Stimulated activated CD4-positive, alpha-beta T cell treated with anti-CD3 and anti-CD28 coated beads, Interleukin-12 subunit alpha, Interleukin-12 subunit beta, amount 100 ng/mL, for 48 hours (primary cell): Measurements from ENCODE around the gene ZFPL1.
"Not testable (repeated sequence)": the region's sequence is repeated elsewhere in the genome, so short reads cannot be mapped to it uniquely, and the experiment has no call there.

Source experiments
- DNase-seq, 3 donors: peaks; one replicate each; pipeline ENCODE4 v3.0.0-alpha.2; 2020; ENCODE audit warnings: low read depth in 2 of 3, low spot score in 1 of 3

The ZFPL1 gene

DNA sequence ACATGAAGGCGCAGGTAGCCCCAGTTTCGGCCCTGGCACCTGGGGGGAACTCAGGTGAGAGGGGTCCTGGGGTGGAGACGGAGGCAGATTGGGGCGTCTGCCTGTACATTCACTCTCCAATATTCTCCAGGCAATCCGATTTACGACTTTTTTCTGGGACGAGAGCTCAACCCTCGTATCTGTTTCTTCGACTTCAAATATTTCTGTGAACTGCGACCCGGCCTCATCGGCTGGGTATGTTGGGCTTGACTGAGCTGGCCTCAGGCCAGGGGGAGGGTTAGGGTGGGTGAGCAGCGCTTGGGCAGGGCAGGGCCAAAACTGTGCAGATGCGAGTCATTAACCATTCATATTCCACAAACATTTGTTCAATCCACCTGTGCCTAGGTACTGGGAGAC is 29.3 kb downstream of the ZFPL1 start:
- DNase-seq = no peak

GRCh38 chr11:65113839-65114238 is 29.8 kb downstream of the ZFPL1 start:
- DNase-seq = no peak

- no peak for DNase-seq
Observed at GRCh38 chr11:65114538-65115171, 30.6 kb downstream of the ZFPL1 start.

- no peak for DNase-seq
Observed at GRCh38 chr11:65115361-65116082, 31.5 kb downstream of the ZFPL1 start.

DNA sequence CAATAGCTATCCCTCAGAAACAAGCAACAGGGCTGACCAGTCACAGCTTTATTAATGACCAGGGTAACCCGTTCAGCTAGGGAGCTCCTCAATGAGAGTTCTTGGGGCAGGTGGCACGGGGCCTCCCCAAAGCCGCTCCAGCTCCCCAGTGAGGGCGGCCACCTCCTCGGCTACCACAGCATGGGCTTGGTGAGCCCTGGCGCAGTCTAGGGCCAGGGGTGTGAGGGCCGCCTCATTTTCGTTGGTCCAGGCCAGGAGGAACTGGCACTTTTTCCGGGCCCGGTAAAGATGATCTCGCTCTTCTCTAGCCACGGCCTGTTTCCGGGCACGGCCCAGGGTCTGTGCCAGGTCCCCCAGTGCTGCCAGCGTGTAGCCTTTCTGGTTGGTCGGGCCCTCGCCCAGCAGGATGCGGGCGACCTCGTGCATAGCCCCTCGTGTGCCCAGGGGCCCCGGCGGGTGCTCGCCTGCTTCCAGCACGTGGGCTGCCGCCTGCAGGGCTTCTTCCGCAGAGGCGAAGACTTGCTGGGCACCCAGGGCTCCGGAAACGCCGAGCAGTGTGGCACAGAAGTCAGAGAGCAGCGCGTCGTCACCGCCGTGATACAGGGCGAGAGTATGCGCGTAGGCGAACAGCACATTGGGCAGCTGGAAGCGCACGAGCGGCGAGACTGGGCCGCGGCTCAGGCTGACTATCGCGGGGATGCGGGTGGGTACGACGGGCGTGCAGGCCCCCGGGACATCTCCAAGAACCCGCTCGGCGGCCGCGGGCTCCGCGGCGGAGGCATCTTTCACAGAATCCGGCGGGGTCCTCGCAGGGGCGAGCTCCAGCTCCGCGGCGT is 32.6 kb downstream of the ZFPL1 start:
- DNase-seq = peak; percentile 43 to 67 (median 61)

GRCh38 chr11:65117206-65118096 is 33.4 kb downstream of the ZFPL1 start, which contains the start of gene ZNHIT2:
TSS of gene ZNHIT2 (minus strand) at chr11:65117701. CDS start at chr11:65117653, 48 bp downstream.
- peak; percentile 100 for DNase-seq

GRCh38 chr11:65118097-65118837 is 34.2 kb downstream of the ZFPL1 start:
- no peak for DNase-seq

- DNase-seq = not testable (repeated sequence)
Observed at GRCh38 chr11:65118891-65119669, 35.1 kb downstream of the ZFPL1 start.

GRCh38 chr11:65119670-65119995 is 35.6 kb downstream of the ZFPL1 start:
- no peak for DNase-seq

- DNase-seq = no peak
Observed at GRCh38 chr11:65120831-65121230, 36.8 kb downstream of the ZFPL1 start.

- DNase-seq = no peak
Observed at GRCh38 chr11:65121447-65121864, 37.4 kb downstream of the ZFPL1 start.

DNA sequence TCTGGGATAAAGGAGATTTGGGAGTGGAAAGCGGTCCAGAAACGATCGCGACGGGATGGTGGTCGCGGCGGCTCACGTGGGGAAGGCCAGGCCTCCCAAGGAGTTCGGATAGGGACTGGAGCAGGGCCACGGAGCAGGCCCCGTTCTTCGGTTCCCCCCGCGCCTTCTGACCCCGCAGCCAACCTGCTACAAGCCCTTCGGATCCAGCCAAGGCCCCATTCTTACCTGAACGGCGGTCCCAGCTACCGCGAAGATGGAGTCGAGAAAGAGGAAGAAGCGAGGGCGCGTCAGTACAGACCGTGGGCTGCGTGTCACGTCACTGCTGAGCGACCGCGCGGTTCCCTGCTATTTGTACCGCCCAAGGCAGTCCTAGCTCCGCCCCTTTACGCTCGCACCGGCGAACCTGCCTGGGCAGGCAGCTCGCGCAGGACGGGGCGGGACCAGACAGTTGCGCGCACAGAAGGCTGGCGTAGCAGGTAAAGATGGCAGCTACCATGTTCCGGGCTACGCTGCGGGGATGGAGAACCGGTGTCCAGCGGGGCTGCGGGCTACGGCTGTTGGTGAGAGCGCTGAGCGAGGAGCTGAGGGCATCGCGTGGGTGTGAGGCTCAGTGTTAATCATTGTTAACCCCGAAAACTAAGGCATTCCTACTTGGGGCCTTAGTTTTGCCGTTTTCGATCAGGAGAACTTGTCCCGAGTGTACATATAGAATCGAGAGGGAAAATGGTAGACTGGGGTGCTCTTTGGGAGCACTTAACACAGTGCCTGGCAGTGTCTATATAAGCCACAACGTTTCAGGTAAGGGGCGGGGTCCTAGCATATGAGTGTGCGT is 38.1 kb downstream of the ZFPL1 start, which contains the start of the genes FAU and MRPL49:
FAU (minus strand) TSS at position 270 of the 832 bp plus-strand sequence. CDS start 321 bp downstream, outside the sequence.
MRPL49 (plus strand) TSS at position 457 of the 832 bp plus-strand sequence; CDS start at position 483, 26 bp downstream.
- peak; percentile 97 to 99 (median 97) for DNase-seq

DNA sequence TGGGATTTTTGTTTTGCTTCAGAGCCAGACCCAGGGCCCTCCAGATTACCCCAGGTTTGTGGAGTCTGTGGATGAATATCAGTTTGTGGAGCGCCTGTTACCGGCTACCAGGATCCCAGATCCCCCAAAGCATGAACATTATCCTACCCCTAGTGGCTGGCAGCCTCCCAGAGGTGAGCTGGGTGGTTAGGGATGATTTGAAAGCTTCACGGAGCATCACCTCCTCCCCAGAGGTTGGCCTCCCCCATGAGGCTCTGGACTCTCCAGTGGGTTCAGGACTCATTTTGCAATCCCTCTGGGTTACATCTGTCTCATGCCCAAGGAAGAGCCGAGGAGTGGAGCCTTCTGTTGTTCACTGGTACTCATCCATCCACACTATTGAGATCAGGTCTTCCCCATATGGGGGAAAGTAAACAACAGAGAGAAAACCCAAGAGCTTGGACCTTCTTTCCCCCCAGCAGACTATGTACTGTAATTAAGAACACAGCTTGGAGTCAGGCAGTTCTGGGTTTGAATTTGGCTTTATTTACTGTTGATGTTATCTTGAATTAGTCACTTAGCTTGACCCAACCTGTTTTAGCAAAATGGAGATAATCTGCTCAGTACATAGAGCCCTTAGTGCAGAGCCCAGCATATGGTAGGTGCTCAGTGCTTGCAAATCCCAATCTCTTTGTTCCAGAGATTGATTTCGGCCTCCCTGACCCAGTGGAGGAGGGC is 40.6 kb downstream of the ZFPL1 start:
- no peak for DNase-seq

GRCh38 chr11:65125197-65126056 is 41.4 kb downstream of the ZFPL1 start:
- no peak for DNase-seq

DNA sequence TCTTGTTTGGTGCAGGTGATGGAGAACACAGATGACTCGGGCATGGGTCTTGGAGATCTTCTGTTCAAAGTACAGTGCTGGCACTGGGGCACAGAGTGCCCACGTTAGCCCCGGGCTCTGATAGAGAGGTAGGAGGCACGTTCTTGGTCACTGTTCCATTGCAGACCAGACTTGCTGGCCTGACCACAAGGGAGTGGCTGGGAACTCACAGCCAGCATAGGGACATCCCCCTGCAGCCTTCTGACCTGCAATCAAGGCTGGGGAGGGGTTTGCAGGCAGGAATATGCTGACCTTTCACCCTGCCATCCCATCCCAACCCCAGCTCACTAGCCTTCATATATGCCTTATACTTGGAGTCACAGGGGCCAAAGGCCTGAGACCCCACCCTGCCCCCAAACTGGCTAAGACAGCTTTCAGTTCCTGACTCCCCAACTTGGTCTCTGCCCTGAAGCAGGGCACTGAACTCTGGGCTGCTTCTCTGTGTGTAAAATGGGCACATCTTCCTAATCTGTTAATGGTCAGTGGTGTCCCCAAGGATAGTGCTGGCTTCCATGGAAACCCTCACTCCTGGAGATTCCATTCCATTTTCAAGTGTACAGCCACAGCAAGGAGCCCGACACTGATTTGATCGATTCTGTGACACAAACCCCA is 42.7 kb downstream of the ZFPL1 start:
- no peak for DNase-seq
